ENCODE results near the gene PPM1D. TPM values are rescaled to one million over a fixed set of nuclear protein-coding genes. Genes with fewer than 3 reads are reported as not detected.
"Not testable (repeated sequence)": the region's sequence is repeated elsewhere in the genome, so short reads cannot be mapped to it uniquely, and the experiment has no call there.

Gene PPM1D
- total RNA-seq, 2 donors from 2014 or later = 10.4 to 18.9 TPM

DNA sequence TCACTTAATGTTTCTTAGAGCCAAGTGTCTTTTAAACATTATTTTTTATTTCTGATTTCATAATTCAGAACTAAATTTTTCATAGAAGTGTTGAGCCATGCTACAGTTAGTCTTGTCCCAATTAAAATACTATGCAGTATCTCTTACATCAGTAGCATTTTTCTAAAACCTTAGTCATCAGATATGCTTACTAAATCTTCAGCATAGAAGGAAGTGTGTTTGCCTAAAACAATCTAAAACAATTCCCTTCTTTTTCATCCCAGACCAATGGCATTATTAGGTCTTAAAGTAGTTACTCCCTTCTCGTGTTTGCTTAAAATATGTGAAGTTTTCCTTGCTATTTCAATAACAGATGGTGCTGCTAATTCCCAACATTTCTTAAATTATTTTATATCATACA is 64.0 kb downstream of the PPM1D start:
- Histone ChIP-seq H3K27ac (no peak overlapping the region), H3K9me3 (no peaks in the 10 kb centered on the region), H3K27me3 (replicated peaks; ENCODE audit: insufficient read depth) (no peaks in the 10 kb centered on the region), H3K36me3 (no peaks in the 10 kb centered on the region), H3K4me3 (no peak overlapping the region), H3K4me1 (replicated peaks) (no peaks in the 10 kb centered on the region)
- 64% methylated on average over 1 of the region's 1 CpG for WGBS
- TF ChIP-seq POLR2AphosphoS5 (IDR thresholded peaks at IDR 0.05) (no peak), POLR2A (IDR thresholded peaks at IDR 0.05) (no peak)
- TF ChIP-seq, protein P1, sequence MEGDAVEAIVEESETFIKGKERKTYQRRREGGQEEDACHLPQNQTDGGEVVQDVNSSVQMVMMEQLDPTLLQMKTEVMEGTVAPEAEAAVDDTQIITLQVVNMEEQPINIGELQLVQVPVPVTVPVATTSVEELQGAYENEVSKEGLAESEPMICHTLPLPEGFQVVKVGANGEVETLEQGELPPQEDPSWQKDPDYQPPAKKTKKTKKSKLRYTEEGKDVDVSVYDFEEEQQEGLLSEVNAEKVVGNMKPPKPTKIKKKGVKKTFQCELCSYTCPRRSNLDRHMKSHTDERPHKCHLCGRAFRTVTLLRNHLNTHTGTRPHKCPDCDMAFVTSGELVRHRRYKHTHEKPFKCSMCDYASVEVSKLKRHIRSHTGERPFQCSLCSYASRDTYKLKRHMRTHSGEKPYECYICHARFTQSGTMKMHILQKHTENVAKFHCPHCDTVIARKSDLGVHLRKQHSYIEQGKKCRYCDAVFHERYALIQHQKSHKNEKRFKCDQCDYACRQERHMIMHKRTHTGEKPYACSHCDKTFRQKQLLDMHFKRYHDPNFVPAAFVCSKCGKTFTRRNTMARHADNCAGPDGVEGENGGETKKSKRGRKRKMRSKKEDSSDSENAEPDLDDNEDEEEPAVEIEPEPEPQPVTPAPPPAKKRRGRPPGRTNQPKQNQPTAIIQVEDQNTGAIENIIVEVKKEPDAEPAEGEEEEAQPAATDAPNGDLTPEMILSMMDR (IDR thresholded peaks at IDR 0.05) = no peak
- DNase-seq (ENCODE audit: low spot score) = no peak
- intact Hi-C loops (cut with DNase I) = no loop called here

DNA sequence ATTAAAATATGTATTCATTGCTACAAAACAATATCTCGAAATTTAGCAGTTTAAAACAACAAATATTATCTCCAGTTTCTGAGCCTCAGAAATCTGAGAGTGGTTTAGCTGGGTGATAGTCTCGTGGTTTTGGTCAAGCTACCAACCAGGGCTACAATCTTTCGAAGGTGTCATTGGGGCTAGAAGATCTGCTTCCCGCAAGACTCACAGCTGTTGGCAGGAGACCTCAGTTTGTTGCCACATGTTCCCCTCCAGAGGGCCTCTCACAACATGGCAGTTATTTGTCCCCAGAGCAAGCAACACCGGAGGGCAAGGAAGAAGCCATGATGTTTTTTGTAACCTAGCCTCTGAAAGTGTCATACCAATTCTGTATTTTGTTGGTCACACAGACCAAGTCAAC is 65.6 kb downstream of the PPM1D start:
- Histone ChIP-seq H3K4me1 (replicated peaks) (no peaks in the 10 kb centered on the region), H3K27me3 (replicated peaks; ENCODE audit: insufficient read depth) (no peaks in the 10 kb centered on the region), H3K27ac (no peak overlapping the region), H3K36me3 (no peaks in the 10 kb centered on the region), H3K4me3 (no peak overlapping the region), H3K9me3 (no peaks in the 10 kb centered on the region)
- no peak for DNase-seq (ENCODE audit: low spot score)
- intact Hi-C loops (cut with DNase I) = no loop called here
- TF ChIP-seq POLR2AphosphoS5 (IDR thresholded peaks at IDR 0.05) (no peak), POLR2A (IDR thresholded peaks at IDR 0.05) (no peak)
- TF ChIP-seq, protein P1 (IDR thresholded peaks at IDR 0.05) = no peak
- 98% methylated on average over 5 of the region's 5 CpGs for WGBS

- intact Hi-C loops (cut with DNase I); H3K9me3 ChIP-seq; H3K4me3 ChIP-seq; H3K27me3 ChIP-seq (replicated peaks; ENCODE audit: insufficient read depth); DNase-seq (ENCODE audit: low spot score); H3K4me1 ChIP-seq (replicated peaks); H3K36me3 ChIP-seq; H3K27ac ChIP-seq: not testable (repeated sequence)
- 91% methylated on average over 7 of the region's 7 CpGs for WGBS
Observed at GRCh38 chr17:60668741-60669140, 68.7 kb downstream of the PPM1D start.

GRCh38 chr17:60671482-60671881 is 71.5 kb downstream of the PPM1D start:
- Histone ChIP-seq H3K9me3 (no peaks in the 10 kb centered on the region), H3K27ac (no peak overlapping the region), H3K36me3 (no peaks in the 10 kb centered on the region), H3K27me3 (replicated peaks; ENCODE audit: insufficient read depth) (no peaks in the 10 kb centered on the region), H3K4me1 (replicated peaks) (no peaks in the 10 kb centered on the region), H3K4me3 (no peak overlapping the region)
- TF ChIP-seq POLR2A (IDR thresholded peaks at IDR 0.05) (no peak), POLR2AphosphoS5 (IDR thresholded peaks at IDR 0.05) (no peak)
- TF ChIP-seq, protein P1 (IDR thresholded peaks at IDR 0.05) = no peak
- no peak for DNase-seq (ENCODE audit: low spot score)
- intact Hi-C loops (cut with DNase I) = no loop called here
- 16% methylated on average over 2 of the region's 2 CpGs for WGBS

DNA sequence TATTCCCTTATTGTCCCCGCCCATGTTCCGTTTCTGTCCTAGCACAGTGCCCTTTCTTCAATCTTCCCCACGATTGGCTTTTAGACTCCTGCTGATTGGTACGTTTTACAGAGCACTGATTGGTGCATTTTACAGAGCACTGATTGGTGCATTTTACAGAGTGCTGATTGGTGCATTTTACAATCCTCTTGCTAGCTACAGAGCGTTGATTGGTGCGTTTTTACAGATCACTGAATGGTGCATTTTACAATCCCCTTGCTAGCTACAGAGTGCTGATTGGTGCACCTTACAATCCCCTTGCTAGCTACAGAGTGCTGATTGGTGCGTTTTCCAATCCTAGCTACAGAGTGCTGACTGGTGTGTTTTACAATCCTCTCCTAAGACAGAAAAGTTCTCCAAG is 74.6 kb downstream of the PPM1D start:
- H3K27ac ChIP-seq; H3K36me3 ChIP-seq; H3K4me1 ChIP-seq (replicated peaks); H3K4me3 ChIP-seq; intact Hi-C loops (cut with DNase I); H3K9me3 ChIP-seq; H3K27me3 ChIP-seq (replicated peaks; ENCODE audit: insufficient read depth); DNase-seq (ENCODE audit: low spot score): not testable (repeated sequence)
- WGBS = 85% methylated on average over 7 of the region's 7 CpGs

GRCh38 chr17:60675997-60676396 is 76.0 kb downstream of the PPM1D start:
- H3K4me1 ChIP-seq (replicated peaks) = no peaks in the 10 kb centered on the region
- no peak overlapping the region for H3K4me3 ChIP-seq
- no peaks in the 10 kb centered on the region for H3K36me3 ChIP-seq
- H3K27ac ChIP-seq = no peak overlapping the region
- no peak for TF ChIP-seq POLR2AphosphoS5 (IDR thresholded peaks at IDR 0.05)
- TF ChIP-seq POLR2A (IDR thresholded peaks at IDR 0.05) = no peak
- TF ChIP-seq, protein P1 (IDR thresholded peaks at IDR 0.05) = no peak
- no peaks in the 10 kb centered on the region for H3K9me3 ChIP-seq
- 94% methylated on average over 6 of the region's 6 CpGs for WGBS
- H3K27me3 ChIP-seq (replicated peaks; ENCODE audit: insufficient read depth) = no peaks in the 10 kb centered on the region
- intact Hi-C loops (cut with DNase I) = no loop called here
- DNase-seq (ENCODE audit: low spot score) = no peak

All from prostate gland (tissue), 2 donors.